Activated T-cell treated with anti-CD3 and anti-CD28 coated beads for 48 hours (primary cell): ENCODE data around the gene NEDD4L.

Source experiments
- DNase-seq: peaks from one replicate; pipeline ENCODE4 v3.0.0-alpha.2; 2020; ENCODE audit warnings: low read depth

NEDD4L gene

DNA sequence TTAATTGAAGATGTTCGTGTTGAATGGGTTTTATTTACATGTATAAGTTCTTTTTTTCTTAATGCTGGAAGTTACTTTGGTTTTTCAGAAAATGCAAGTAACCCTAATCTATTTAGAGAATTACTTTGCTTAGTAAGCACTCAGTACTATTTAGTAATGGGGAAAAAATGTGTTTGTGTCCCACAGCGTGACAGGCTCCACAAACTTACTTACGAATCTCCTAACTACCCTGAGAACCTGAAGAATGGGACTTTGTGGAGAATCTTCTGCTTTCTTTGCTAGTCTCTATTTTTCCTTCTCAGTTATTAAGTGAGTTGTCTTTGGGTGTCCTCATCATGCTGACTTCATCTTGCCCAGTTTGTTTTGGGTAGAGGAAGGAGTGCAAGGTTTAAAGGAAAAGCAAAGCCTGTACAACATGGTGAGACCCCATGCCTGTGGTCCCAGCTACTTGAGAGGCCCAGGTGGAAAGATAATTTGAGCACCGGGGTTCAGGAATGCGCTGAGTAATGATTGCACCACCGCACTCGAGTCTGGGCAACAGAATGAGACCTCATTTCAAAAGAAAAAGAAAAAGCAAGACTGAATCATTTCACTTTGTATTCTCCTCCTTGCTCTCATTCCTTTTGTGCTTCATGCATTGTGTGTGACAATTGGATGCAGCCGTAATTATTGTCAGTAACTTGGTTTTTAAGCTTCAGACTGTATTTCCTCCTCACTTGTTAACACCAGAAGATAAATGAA lies 10.2 kb downstream of the NEDD4L start:
- no peak for DNase-seq

DNA sequence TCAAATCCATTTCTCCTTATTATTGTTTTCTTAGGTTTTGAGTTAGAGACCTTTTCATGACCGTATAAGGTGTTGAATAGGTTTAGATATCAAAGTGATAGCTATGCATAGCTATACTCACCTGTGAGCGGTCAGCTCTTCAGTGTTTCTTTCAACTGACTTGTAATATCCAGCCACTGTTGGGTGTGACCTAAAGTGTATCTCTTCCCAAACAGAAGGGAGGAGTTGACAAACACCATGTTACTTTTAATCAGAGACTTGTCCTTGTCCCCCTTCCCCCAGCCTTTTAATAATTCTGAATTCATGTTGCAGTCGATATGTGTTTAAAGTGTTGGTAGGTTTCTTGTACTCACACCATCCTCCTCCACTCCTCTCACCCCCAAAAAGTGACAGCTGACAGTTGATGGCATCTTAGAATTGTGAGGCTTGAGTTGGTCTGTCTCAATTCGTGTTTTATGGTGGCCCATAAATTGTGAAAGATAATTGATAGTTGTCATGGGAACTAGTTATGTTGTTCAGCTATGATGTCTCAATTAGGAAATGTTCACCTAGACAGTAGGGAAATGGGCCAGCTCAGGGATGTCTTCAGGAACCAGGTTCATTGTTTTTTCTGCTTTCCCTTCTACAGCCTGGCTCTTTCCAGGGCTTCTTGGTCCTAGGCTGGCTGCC lies 12.0 kb downstream of the NEDD4L start:
- DNase-seq, result no peak

GRCh38 chr18:58056852-58057251 lies 12.8 kb downstream of the NEDD4L start:
- no peak for DNase-seq

DNA sequence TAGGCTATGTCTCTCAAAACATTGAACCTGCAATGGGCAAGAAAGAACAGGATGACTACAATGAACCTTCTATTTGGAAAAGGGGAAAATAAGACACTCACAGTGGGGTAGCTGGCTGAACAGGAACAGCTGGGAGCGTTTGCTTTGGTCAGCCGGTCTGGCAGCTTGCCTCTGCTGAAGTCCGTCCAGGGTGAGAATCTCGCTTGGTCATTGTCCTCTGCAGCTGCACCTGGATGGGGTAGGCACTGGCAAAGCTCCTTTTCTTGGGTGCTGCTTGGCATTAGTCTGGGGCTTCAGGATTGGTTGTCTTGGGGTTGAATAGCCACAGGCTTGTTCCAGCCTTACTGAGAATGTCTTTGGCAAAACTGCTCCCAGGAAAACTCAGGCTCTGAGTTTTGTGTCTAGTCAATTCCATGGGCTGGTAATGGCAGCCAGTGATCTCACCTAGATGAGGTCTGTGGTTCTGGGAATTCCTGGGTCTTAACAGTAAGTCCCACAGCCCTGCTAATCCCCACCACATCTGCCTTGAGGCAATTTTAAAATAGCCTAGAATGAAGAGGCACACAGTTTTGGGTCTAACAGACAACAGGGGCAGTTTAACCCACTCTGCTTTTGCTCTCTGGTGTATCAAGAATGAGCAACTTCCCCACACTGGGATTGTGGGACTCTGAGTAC lies 13.4 kb downstream of the NEDD4L start:
- DNase-seq, result no peak

DNA sequence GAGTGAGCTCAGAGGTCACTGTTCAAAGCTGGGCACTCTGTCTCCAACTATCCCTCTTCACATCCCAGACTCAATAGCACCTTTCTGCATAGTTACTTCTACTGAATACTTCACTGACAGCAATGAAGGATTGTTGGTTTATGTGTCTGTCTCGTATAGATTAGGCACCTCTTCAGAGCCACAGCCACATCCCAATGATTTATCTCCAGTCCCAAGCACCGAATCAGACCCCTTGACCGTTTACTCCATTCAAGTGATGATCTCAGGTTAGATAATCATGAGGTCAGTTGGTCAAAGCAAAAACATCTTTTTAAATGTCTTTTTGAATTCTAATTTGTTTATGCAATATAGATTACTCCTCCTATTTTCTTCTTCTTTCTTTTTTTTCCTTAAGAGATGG lies 14.7 kb downstream of the NEDD4L start:
- DNase-seq, result no peak

GRCh38 chr18:58060254-58060653 lies 16.2 kb downstream of the NEDD4L start:
- no peak for DNase-seq

DNA sequence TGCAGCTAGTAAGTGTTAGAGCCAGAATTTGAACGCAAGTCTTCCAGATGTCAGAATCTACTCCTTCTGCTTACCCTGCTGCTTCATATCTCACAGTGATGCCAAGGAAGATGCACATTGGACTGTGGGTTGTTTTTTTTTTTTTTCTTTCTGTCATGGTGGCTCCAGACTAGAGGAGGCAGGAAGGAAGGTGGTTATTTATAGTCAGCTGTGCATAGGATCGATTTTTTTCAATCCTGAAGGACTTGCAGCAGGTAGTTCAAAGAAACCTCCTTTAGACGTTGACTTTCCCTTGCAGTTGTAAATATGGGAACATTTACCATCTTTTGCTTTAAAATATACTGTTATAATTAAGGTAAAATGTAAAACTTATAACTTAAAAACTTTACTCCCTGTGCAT lies 17.3 kb downstream of the NEDD4L start:
- DNase-seq, result no peak

GRCh38 chr18:58064406-58064998 lies 20.5 kb downstream of the NEDD4L start:
- no peak for DNase-seq

DNA sequence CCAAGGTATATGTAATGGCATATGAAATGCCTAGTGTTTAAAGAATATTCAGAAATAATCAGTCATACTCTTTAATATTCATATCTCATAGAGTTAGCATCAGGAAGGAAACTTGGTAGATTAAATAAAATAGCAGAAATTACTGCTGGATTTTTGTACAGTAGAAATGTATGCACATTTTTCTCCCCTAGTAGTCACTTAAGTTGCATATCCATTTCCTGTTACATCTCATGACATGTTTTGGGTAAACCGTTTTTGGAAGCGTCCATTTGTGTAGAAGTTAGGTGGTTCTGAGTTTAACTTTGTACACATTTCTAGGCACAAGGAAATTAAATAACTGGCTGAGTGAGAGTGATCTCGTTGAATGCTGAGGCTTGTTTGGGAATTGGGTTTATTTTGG lies 21.9 kb downstream of the NEDD4L start:
- no peak for DNase-seq

GRCh38 chr18:58067601-58068000 lies 23.6 kb downstream of the NEDD4L start:
- no peak for DNase-seq

GRCh38 chr18:58069099-58069498 lies 25.1 kb downstream of the NEDD4L start:
- no peak for DNase-seq

GRCh38 chr18:58069721-58070292 lies 25.8 kb downstream of the NEDD4L start:
- no peak for DNase-seq

GRCh38 chr18:58076052-58076451 lies 32.0 kb downstream of the NEDD4L start:
- no peak for DNase-seq

DNA sequence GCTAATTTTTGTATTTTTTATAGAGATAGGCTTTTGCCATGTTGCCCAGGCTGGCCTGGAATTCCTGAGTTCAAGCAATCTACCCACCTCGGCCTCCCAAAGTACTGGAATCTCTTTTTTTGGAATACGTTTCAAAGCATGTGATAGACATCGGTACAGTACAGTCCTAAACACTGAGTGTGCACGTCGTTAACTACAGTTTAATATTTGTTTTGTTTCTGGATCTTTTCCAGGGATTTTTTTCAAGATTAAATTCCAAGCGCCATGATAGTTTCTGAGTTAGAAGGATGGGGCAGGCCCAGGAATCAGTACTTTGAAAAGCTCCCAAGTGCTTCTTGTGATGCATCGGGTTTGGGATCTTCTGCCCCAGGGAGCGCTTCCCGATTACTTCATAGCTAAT lies 33.3 kb downstream of the NEDD4L start:
- no peak for DNase-seq

- DNase-seq, result no peak
These were observed 35.0 kb downstream of the NEDD4L start for GRCh38 chr18:58078889-58079573.

DNA sequence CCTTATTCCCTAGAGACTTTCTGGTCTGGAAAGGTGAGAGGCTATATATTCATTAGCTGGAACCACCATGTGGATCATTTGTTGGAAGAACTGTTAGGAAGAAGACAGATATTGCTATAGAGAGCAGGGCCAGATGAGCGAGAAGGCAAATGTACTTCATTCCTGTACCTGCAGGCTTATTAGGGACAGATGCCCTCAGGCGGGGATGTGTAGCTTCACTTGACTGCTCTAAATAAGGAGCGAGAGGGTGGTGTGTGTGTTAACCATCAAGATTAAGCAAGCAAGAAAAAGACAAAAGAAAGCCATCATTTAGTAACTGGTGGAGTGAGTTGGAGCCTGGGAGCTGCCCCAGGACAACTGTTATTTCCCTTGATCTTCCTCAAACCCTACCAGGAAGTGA lies 36.4 kb downstream of the NEDD4L start:
- no peak for DNase-seq

- DNase-seq, result no peak
These were observed 44.1 kb downstream of the NEDD4L start for GRCh38 chr18:58087928-58088690.

- no peak for DNase-seq
These were observed 44.7 kb downstream of the NEDD4L start for GRCh38 chr18:58088691-58089065.

DNA sequence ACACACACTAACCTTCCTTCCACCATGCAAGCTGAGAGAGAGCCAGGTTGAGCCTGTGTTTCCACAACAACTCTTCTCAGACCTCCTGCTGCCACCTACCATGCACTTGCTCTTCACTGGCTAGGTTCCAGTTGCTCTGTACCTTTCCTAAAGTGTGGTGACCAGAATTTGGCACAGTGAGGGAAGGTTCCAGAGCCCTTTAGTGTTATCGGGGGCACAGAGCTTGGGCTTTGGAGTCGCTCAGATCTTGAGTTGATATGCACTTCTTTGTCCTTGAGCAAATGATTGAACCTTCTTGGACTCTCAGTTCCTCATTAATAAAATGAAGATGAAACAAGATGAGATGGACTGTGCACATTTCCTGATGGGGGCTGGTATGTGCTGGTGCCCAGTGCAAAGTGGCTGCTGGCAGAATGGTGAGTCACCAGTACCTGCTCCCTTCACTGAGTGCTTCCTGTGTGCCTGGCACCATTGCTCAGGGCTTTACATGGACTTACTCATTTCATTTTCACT lies 47.1 kb downstream of the NEDD4L start:
- no peak for DNase-seq

- DNase-seq, result no peak
These were observed 49.3 kb downstream of the NEDD4L start for GRCh38 chr18:58093311-58093803.

DNA sequence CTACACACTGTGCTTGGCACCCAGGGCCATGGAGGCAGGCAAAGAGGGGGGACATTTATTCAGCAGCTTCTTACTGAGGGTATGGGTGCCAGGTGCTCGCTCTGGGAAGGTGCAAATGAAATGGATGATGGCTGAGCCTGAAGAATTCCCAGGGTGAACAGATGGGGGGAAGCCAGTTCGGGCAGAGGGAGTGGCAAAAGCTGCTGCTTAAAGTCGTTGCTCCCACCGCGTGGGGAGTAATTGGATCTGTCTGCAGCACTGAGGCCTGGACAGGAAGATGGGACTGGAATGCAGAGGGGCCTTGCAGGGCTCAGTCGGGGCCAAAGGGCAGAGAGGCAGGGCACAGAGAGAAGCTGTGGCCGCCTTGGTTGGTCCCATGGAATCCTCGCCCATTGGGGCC lies 51.2 kb downstream of the NEDD4L start:
- DNase-seq, result no peak
